H9 (cell line): ENCODE results near the gene CSMD2. TPM values are rescaled to one million over a fixed set of nuclear protein-coding genes. Genes with fewer than 3 reads are reported as not detected.

Source experiments
- DNase-seq: peaks from one replicate; pipeline ENCODE4 v3.0.0-alpha.2; 2017
- H2AFZ ChIP-seq: one replicate; pipeline ENCODE4 v1.6.1; 2013; ENCODE audit warnings: mild to moderate bottlenecking, low read length, control low read depth, moderate library complexity
- H2AK5ac ChIP-seq: 2 replicates; pipeline ENCODE4 v1.6.1; 2013; ENCODE audit warnings: low read length, control low read depth, mixed read lengths; ENCODE audit not compliant: insufficient read length
- H2BK120ac ChIP-seq: one replicate; pipeline ENCODE4 v1.6.1; 2013; ENCODE audit warnings: low read depth, mild to moderate bottlenecking, low read length, control low read depth, inconsistent platforms; ENCODE audit not compliant: poor library complexity, severe bottlenecking
- H2BK12ac ChIP-seq: 2 replicates; pipeline ENCODE4 v1.6.1; 2013; ENCODE audit warnings: low read length, control low read depth, mixed read lengths, low read depth; ENCODE audit not compliant: insufficient read length
- H2BK15ac ChIP-seq: 2 replicates; pipeline ENCODE4 v1.6.1; 2013; ENCODE audit warnings: low read depth, low read length, control low read depth
- H2BK20ac ChIP-seq: one replicate; pipeline ENCODE4 v1.6.1; 2013; ENCODE audit warnings: low read depth, mild to moderate bottlenecking, low read length, control low read depth, inconsistent platforms; ENCODE audit not compliant: poor library complexity, severe bottlenecking
- H2BK5ac ChIP-seq: 2 replicates; pipeline ENCODE4 v1.6.1; 2013; ENCODE audit warnings: low read length, control low read depth, mixed read lengths; ENCODE audit not compliant: insufficient read length
- H3K14ac ChIP-seq: 2 replicates; pipeline ENCODE4 v1.6.1; 2013; ENCODE audit warnings: low read length, control low read depth; ENCODE audit not compliant: insufficient read depth
- H3K18ac ChIP-seq: 2 replicates; pipeline ENCODE4 v1.6.1; 2013; ENCODE audit warnings: low read depth, mild to moderate bottlenecking, mixed read lengths, low read length, control low read depth; ENCODE audit not compliant: insufficient read length
- H3K23ac ChIP-seq: 2 replicates; pipeline ENCODE4 v1.6.1; 2013; ENCODE audit warnings: low read length, control low read depth, mixed read lengths, low read depth; ENCODE audit not compliant: insufficient read length
- H3K23me2 ChIP-seq: 2 replicates; pipeline ENCODE4 v1.6.1; 2013; ENCODE audit warnings: low read depth, mild to moderate bottlenecking, mixed read lengths, low read length, control low read depth; ENCODE audit not compliant: insufficient read length, poor library complexity, severe bottlenecking
- H3K27ac ChIP-seq: 2 replicates; pipeline ENCODE4 v1.5.1; 2013; ENCODE audit warnings: low read length, control low read depth, mixed read lengths, low read depth; ENCODE audit not compliant: insufficient read length
- H3K27me3 ChIP-seq: 2 replicates; pipeline ENCODE4 v1.6.1; 2013; ENCODE audit warnings: low read length, control low read depth, inconsistent platforms; ENCODE audit not compliant: insufficient read depth
- H3K4ac ChIP-seq: 2 replicates; pipeline ENCODE4 v1.6.1; 2013; ENCODE audit warnings: low read depth, mild to moderate bottlenecking, control low read depth, inconsistent platforms, low read length, moderate library complexity
- H3K4me1 ChIP-seq: 2 replicates; pipeline ENCODE4 v1.6.1; 2013; ENCODE audit warnings: low read length, control low read depth, inconsistent platforms; ENCODE audit not compliant: insufficient read depth
- H3K4me2 ChIP-seq: 2 replicates; pipeline ENCODE4 v1.6.1; 2013; ENCODE audit warnings: low read length, control low read depth, mixed read lengths; ENCODE audit not compliant: insufficient read length, insufficient read depth
- H3K56ac ChIP-seq: 2 replicates; pipeline ENCODE4 v1.6.1; 2013; ENCODE audit warnings: low read depth, mild to moderate bottlenecking, mixed read lengths, low read length, control low read depth; ENCODE audit not compliant: insufficient read length
- H3K79me1 ChIP-seq: 2 replicates; pipeline ENCODE4 v1.6.1; 2013; ENCODE audit warnings: low read depth, mild to moderate bottlenecking, moderate library complexity, low read length, control low read depth, inconsistent platforms; ENCODE audit not compliant: insufficient read depth, poor library complexity, severe bottlenecking
- H3K79me2 ChIP-seq: 2 replicates; pipeline ENCODE4 v1.6.1; 2013; ENCODE audit warnings: low read length, control low read depth, inconsistent platforms; ENCODE audit not compliant: insufficient read depth
- H3K9ac ChIP-seq: 2 replicates; pipeline ENCODE4 v1.6.1; 2013; ENCODE audit warnings: low read length, control low read depth, mixed read lengths; ENCODE audit not compliant: insufficient read length; ENCODE audit errors: extremely low read depth
- H3K9me3 ChIP-seq: one replicate; pipeline ENCODE4 v1.6.1; 2013; ENCODE audit warnings: low read depth, low read length, inconsistent platforms; ENCODE audit not compliant: control insufficient read depth
- H3T11ph ChIP-seq: one replicate; pipeline ENCODE4 v1.6.1; 2013; ENCODE audit warnings: mild to moderate bottlenecking, low read length, control low read depth, inconsistent platforms
- H4K20me1 ChIP-seq: one replicate; pipeline ENCODE4 v1.6.1; 2013; ENCODE audit not compliant: control insufficient read depth, insufficient read length, insufficient read depth
- H4K5ac ChIP-seq: 2 replicates; pipeline ENCODE4 v1.6.1; 2013; ENCODE audit warnings: low read depth, mild to moderate bottlenecking, mixed read lengths, low read length, control low read depth; ENCODE audit not compliant: insufficient read length
- H4K8ac ChIP-seq: replicated peaks from 2 replicates; pipeline ENCODE4 v1.6.1; 2013; ENCODE audit warnings: low read length, control low read depth, mixed read lengths, low read depth; ENCODE audit not compliant: insufficient read length
- H4K91ac ChIP-seq: 2 replicates; pipeline ENCODE4 v1.6.1; 2013; ENCODE audit warnings: low read depth, mild to moderate bottlenecking, moderate library complexity, mixed read lengths, low read length, control low read depth; ENCODE audit not compliant: insufficient read length
- H3K27ac Mint-ChIP-seq, 3 experiments: 2 replicates in 2 of 3; 3 replicates in 1 of 3; pipeline ENCODE4 v1.8.0; 2020 to 2021; ENCODE audit warnings: mixed read lengths in 3 of 3, mild to moderate bottlenecking in 1 of 3, moderate library complexity in 1 of 3
- H3K27me3 Mint-ChIP-seq: 2 replicates; pipeline ENCODE4 v1.8.0; 2021; ENCODE audit warnings: low read depth, mild to moderate bottlenecking, moderate library complexity, mixed read lengths
- H3K36me3 Mint-ChIP-seq, 3 experiments: 2 replicates in 2 of 3; 3 replicates in 1 of 3; pipeline ENCODE4 v1.8.0; 2020 to 2021; ENCODE audit warnings: low read depth in 3 of 3, mixed read lengths in 3 of 3; ENCODE audit not compliant: insufficient read depth in 1 of 3
- H3K4me1 Mint-ChIP-seq, 2 experiments: 2 replicates each; pipeline ENCODE4 v1.8.0; 2020; ENCODE audit warnings: mixed read lengths in 2 of 2
- H3K4me3 Mint-ChIP-seq, 2 experiments: 2 replicates in 1 of 2; 3 replicates in 1 of 2; pipeline ENCODE4 v1.8.0; 2020 to 2021; ENCODE audit warnings: mild to moderate bottlenecking in 2 of 2, mixed read lengths in 2 of 2, moderate library complexity in 1 of 2
- H3K9me3 Mint-ChIP-seq, 2 experiments: 2 replicates in 1 of 2; 3 replicates in 1 of 2; pipeline ENCODE4 v1.8.0; 2020; ENCODE audit warnings: mild to moderate bottlenecking in 2 of 2, mixed read lengths in 2 of 2, moderate library complexity in 1 of 2
- WGBS: extraction: QIAGEN DNeasy Blood & Tissue Kit; methylation state at CpG from one replicate; pipeline ENCODE4 v1.1.7; 2013; ENCODE audit warnings: missing lambda C conversion rate, low lambda C conversion rate, mixed read lengths; ENCODE audit not compliant: insufficient read length; ENCODE audit errors: extremely low coverage; 5-methylcytosine and 5-hydroxymethylcytosine counted together
- total RNA-seq: library from RNA; stranded (reverse); gene quantifications from 2 replicates; pipeline ENCODE4 v1.2.1, GENCODE V29; 2021
- TF ChIP-seq, protein P1 (sequence below): fragments of 200-600 bp; sonication (generic); conservative IDR thresholded peaks from 3 replicates; pipeline ENCODE4 v1.8.0; 2021; ENCODE audit warnings: antibody characterized with exemption, mild to moderate bottlenecking

The CSMD2 gene
- total RNA-seq, 1 experiment from 2014 or later: 6.4 TPM

DNA sequence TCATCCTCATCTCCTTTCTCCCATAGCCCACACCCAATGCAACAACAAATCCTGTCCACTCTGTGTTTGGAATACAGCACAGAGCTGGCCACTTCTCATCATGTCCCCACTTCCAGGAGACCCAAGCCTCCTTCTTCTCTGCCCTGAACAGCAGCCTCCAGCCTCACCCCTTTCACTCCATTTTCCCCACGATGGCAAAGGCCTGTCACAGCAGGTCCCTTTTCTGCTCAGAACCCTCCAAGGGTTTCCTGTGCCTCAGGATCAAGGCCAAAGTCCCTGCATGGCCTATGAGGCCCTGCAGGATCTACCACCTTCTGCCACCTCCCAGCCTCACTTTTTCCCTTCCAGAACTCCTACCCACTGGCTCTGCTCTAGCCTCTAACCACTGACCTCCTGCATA lies 78.5 kb downstream of the CSMD2 start:
- H2AK5ac ChIP-seq: no peak overlapping the region
- H3K14ac ChIP-seq: no peak overlapping the region; the same call in 1 of the 2 replicates
- no peak overlapping the region for H4K5ac ChIP-seq
- TF ChIP-seq, protein P1, sequence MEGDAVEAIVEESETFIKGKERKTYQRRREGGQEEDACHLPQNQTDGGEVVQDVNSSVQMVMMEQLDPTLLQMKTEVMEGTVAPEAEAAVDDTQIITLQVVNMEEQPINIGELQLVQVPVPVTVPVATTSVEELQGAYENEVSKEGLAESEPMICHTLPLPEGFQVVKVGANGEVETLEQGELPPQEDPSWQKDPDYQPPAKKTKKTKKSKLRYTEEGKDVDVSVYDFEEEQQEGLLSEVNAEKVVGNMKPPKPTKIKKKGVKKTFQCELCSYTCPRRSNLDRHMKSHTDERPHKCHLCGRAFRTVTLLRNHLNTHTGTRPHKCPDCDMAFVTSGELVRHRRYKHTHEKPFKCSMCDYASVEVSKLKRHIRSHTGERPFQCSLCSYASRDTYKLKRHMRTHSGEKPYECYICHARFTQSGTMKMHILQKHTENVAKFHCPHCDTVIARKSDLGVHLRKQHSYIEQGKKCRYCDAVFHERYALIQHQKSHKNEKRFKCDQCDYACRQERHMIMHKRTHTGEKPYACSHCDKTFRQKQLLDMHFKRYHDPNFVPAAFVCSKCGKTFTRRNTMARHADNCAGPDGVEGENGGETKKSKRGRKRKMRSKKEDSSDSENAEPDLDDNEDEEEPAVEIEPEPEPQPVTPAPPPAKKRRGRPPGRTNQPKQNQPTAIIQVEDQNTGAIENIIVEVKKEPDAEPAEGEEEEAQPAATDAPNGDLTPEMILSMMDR: no peak
- no peak overlapping the region for H2BK12ac ChIP-seq
- no CpG with 5 or more reads among the region's 1 CpG for WGBS
- H4K20me1 ChIP-seq: no peaks in the 10 kb centered on the region
- H2BK120ac ChIP-seq: no peak overlapping the region
- no peak overlapping the region for H3K56ac ChIP-seq
- Mint-ChIP-seq H3K4me1 (peaks cover 0 to 6% of the 10 kb centered on the region in 2 experiments; a peak in 2 of 4 replicates), H3K27ac (no peak overlapping the region; a peak in 2 of 7 replicates), H3K27me3 (no peaks in the 10 kb centered on the region), H3K4me3 (no peak overlapping the region), H3K36me3 (peaks cover 39 to 57% (median 52%) of the 10 kb centered on the region in 3 experiments), H3K9me3 (peaks cover 17 to 22% of the 10 kb centered on the region in 2 experiments)
- no peaks in the 10 kb centered on the region for H3K4me1 ChIP-seq
- H3K9me3 ChIP-seq: no peaks in the 10 kb centered on the region
- no peaks in the 10 kb centered on the region for H3K23me2 ChIP-seq
- H2BK5ac ChIP-seq: no peak overlapping the region
- no peaks in the 10 kb centered on the region; the same call in 1 of the 2 replicates for H3K79me2 ChIP-seq
- H3K18ac ChIP-seq: no peak overlapping the region
- H4K8ac ChIP-seq: no peak overlapping the region
- no peak overlapping the region for H2BK20ac ChIP-seq
- H3K4me2 ChIP-seq: no peak overlapping the region
- no peak overlapping the region for H3K23ac ChIP-seq
- no peaks in the 10 kb centered on the region; the same call in 1 of the 2 replicates for H3K27me3 ChIP-seq
- DNase-seq: peak; percentile 8
- H2AFZ ChIP-seq: no peak overlapping the region
- no peak overlapping the region for H3K9ac ChIP-seq
- no peak overlapping the region for H2BK15ac ChIP-seq
- H4K91ac ChIP-seq: no peak overlapping the region
- peaks cover 4% of the 10 kb centered on the region for H3K79me1 ChIP-seq
- no peak overlapping the region for H3K4ac ChIP-seq
- no peak overlapping the region for H3T11ph ChIP-seq
- H3K27ac ChIP-seq: no peak overlapping the region
